CD4-positive, alpha-beta T cell treated with Interleukin-17A for 1 hour (primary cell): ENCODE measurements around the gene CDCP2.
A peak's percentile ranks its signal among the peaks of the same experiment; 100 is the strongest.

ENCODE experiments used
- DNase-seq: peaks from one replicate; pipeline ENCODE4 v3.0.0-alpha.2; 2020

CDCP2 gene

DNA sequence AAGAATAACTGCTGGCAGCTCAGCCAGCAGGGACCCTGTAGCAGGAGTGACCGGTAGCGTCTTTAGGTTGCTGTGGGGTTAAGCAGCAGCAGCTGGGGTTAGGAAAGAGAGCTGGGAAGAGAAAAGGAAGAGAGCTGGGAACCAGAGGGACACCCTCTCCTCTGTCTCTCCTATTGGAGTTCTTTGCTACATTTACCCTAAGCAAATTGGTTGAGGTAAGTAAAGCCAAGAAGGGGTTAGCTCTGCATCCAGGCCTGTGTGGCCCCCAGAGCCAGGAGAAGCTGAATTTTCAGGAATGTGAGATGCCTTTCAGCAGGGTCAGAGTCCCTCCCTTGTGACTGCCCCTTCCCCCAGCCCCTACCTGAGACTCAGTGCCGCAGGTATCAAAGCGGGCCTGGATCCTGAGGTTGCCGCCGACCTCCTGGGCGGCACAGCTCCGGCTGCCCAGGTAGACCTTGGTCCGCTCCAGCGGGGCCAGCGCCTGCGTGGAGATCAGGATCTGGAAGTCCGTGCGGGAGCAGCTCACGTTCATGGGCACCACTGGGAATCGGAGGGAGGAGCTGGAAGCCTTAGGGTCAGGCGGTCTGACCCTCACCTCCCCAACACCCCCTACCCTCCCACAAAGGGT lies 16.4 kb downstream of the CDCP2 start:
- DNase-seq, result no peak

DNA sequence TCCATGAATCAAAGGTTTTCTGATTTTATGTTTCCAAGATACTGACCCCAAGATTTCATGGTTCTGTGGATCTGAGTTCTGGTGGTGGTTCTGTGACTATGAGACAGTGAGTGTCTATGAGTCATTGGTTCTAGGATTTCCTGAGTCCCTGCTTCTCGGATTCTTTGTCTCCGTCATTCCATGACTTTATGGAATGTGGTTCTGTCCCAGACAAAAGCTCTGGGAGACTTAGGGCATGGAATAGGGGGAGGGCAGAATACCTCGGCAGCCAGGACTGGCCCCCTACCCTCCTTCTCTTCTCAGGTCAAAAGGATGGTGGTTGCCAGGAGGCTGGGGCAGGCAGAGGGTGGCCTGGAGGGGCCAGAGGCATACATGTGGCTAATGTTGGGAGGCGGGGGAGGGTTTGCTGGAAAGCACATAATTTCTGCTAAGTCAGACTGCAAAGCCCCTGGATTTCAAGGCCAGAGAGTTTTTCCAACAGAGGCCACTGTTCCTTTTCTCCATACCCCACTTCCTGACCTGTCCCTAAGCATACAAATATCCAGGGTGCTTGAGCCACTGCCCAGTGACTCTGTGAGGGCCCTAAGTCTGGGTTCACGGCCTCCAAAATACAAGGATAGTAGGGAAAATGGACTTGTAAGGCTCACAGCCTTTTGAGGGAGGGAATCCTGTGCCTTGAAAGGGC lies 17.2 kb downstream of the CDCP2 start:
- DNase-seq, result no peak

DNA sequence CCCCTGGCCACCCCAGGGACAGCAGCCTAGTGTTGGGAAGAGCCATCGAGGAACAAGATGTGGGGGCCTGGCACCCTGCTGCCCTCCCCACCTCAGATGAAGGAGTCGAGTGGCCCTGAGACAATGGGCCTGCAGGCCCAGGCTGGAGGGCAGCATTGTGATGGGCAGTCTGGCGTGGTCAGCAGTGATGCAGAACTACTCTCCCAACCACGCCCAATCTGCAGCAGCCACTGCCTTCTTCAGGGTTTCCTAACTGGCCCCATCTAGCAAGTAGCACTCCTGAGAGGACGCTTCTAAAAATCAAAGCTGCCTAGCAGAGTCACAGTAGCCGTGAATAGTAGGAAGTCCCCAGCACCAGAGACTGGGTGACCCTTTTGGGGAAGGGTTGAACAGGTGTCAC lies 18.5 kb downstream of the CDCP2 start:
- DNase-seq, result no peak

DNA sequence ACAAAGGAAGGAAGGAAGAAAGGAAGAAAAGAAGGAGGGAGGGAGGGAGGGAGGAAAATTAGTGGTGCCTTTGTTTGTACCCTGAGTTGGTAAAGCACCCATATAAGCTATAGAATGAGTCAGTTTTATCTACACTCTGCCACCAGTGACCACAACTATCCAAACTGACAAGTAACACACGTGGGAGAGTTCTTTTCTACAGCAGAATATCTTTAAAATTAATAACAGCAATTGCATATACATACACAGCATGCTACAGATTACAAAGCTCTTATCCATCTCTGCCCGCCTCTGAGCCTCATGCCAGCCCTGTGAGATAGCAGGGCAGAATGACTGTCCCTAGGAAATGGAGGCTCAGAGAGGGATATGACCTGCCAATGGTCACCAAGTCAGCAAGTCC lies 20.3 kb downstream of the CDCP2 start:
- no peak for DNase-seq

DNA sequence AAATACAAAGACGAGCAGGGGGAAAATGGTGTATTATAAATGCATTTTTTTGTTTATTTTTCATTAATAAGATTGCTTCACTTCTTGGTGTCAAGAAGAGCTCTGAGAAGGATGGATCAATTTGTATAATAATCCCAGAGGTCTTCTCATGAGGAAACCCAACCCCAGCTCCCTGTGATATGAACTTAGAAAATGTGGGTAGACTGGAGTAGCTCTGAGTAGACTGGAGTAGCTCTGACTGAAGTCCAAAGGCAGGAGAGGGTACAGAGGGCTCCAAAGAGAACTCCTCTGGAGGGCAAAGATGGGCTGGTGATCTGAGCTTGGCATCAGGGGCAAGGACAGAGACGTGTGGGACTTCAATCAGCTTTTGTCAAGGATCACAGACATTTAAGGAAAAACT lies 21.4 kb downstream of the CDCP2 start:
- no peak for DNase-seq

DNA sequence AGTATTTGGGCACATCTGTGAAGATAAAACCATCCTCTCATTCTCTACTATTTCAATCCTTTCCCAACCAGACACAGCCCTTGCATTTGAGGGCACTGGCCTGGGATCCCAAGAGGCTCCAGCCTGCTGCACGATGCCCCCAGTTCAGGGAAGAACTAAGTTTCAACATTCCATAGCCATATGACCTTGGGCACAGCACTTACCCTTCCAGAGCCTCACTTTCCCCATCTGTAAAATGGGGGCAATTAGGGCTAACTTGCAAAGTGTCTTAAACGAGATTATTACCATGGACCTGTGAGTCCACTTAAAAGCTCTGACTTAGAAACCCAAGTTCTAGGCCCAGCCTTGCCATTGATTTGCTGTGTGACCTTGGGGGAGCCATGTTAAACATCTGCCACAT lies 22.9 kb downstream of the CDCP2 start:
- DNase-seq, result no peak

DNA sequence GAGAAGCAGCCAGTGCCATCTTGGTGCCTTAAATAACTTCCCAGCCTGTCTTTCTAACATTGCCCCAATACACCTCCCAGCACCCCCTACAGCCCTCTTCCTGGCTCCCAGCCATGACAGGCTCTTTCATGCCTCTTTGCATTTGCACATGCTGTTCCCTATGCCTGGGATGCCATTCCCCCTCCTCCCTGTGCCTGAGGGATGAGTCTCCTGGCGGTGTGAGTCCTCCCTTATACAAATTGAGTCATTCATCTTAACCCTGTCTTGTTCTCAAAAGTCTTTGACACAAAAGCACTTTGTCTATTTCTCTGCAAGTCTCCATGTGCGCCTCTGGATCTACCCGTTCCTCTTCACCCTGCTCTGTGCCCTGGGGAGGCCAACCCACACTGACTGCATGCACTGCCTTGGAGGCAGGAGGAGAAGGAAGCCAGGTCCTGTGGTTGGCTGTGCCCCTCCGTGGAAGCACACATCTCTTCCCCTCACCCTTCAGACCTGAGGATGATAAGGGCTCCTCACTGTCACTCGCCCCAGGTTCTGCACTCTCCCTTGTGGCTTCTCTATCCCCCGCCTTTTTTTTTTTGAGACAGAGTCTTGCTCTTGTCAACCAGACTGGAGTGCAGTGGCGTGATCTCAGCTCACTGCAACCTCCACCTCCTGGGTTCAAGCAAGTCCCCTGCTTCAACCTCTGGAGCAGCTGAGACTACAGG lies 25.1 kb downstream of the CDCP2 start:
- DNase-seq, result no peak

DNA sequence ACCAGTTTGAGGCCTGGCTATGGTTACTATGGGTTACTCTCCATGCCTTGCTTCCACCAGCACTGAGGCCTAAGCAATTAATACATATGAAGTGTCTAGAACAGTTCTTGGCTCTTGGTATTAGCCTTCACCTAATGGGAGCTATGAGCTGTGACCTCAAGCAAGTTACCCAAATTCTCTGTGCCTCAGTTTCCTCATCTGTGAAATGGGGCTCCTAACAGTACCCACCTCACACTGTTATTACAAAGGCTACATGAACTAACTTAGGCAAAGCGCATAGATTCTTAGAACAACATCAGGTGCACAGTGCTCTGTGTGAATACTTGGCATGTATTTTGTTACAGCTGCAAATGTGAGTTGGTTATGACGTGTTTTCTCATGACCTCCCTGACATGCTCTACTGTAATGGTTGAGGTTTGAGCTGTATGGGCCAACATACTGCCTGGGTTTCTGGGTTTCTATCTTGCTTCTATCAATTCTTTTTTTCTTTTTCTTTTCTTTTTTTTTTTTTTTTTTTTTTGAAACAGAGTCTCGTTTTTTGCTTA lies 26.5 kb downstream of the CDCP2 start:
- DNase-seq, result no peak

DNA sequence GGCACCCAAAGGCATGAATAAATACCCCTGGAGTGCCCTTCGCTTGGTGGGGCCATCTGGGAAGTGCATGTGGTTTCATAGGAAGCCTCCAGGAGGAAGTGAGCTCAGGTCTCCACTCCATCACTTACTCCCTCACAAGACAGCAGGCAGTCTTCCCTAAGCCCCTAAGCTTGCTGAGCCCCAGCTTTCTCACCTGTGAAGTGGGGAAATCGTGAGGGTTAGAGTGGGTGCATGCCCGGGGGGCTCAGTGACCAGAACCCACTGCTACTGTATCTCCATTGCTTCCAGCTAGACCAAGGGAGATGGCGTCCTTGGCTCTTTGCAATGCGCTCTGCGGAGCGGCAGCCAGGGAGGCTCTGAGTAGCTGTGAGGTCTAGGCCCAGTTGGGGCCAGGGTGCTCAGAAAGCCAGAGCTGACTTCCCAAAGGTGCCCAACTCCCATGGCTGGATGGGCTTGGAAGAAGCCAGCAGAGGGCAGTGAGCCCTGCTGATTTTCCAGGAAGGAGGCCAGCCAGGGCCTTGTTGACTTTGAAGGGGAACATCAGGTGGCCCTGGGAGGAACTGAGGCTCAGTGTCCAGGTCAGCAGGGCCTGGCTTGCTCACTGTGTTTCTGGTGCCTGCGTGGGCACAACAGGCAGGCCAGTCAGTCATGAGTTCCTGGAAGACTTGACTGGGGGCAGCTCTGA lies 27.3 kb downstream of the CDCP2 start:
- DNase-seq, result no peak

DNA sequence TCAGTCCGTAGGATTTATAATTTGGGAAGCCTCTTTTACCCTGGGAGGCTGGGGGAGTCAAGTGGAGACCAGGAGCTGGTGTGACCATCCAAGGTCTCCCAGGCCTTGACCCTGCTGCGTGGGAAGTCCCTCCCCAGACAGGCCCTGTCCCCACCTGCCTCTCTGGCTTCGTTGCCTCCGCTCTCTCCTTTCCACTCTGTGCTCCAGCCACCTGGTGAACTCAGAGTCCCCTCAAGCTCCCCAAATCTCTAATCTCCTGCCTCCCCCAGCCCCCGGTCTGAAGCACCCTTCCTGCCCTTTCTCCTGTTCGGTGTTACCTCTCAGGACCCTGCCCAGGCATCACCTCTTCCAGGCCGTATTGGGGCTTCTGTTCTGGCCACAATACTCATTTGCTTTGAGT lies 27.9 kb downstream of the CDCP2 start:
- no peak for DNase-seq

DNA sequence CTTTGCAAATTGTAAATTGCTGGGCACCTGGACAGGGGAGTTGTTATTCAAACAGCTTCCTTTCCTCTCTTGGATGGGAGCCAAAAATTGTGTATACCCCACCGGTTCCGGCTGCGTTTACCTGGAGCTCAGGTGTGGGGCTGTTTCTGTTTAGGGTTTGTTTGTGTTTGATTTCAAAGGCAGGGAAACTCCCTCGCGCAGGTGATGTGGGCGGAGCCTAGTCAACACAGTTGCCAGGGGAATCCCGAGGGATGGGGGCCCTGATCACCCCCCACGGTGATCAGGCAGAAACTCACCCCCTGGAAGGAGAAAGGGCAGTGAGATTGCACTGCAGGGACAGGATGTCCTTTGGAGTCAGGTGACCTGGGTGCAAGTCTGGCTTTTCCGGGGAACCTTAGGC lies 28.3 kb downstream of the CDCP2 start:
- DNase-seq, result no peak

DNA sequence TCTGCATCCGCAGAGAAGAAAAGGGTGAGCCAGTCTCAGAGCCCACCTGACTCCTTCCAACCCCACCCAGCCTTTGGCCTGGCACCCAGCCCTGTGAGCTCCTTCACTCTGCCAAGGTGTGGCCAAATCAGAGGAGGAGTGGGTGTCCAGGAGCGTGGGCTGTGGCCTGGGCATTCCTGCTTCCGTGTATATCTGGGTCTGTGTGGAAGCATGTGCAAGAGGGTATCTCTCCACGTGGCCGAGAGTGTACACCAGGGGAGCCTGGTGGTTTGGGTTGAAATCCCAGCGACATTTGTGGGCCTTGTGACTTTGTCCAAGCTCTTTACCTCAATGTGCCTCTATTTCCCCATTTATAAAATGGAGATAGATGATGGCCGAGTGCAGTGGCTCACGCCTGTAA lies 29.8 kb downstream of the CDCP2 start:
- DNase-seq, result no peak

DNA sequence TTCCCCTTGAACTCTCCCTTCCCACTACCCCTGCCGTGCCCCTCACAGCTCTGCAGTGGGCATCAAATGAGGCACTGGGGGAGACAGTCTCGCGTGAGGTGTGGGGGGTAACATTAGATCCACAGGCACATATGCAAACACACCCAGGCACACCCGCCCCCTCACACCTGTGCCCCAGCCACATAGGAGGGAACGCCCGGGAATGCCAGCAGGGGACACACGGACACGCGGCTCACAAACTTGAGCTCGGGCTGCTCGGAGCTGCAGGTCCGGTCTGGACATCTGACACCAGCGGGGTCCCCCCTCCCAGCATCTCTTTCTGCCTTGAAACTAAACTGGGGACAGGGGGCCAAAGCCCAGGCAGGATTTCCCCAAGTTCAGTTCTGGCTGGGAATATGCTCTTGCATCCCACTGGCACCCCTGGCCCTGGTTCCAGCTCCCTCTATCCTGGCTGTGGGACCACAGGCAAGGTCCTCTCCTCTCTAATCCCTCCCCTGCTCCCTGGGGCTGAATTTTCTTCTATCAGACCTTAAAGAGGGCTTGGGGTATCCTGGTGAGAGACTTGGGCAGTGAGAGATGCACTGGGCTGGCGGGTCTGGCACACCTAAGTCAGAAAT lies 30.6 kb downstream of the CDCP2 start:
- no peak for DNase-seq

DNA sequence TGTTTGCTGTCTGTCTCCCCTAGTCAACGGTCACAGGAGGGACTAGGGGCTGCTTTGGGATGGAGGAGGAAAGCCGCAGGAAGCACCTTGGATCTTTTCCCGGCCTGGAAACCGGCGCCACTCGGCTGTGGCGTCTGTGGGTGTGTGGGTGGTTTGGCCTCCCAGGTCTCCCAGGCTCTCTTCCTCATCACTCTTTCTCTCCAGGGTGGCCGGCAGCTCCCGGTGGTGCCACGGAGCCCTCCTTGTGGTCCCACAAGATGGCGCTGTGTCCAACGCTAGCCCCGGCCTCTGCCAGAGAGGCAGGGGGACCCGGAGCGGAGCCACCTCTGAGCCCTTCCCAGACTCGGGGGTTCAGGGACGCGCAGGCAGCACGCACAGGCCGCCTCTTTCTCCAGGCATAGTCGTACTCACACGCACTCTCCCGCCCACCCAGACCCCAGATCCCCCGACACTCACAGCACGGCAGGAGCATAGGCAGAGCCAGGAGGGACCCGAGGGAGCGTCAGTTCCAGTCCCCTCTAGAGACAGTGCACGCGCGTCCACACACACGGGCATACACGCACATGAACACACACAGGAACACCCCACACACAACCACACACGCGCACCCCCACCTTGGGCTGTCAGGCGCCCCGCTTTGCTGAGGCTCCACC lies 31.2 kb downstream of the CDCP2 start:
- peak; percentile 61 for DNase-seq

DNA sequence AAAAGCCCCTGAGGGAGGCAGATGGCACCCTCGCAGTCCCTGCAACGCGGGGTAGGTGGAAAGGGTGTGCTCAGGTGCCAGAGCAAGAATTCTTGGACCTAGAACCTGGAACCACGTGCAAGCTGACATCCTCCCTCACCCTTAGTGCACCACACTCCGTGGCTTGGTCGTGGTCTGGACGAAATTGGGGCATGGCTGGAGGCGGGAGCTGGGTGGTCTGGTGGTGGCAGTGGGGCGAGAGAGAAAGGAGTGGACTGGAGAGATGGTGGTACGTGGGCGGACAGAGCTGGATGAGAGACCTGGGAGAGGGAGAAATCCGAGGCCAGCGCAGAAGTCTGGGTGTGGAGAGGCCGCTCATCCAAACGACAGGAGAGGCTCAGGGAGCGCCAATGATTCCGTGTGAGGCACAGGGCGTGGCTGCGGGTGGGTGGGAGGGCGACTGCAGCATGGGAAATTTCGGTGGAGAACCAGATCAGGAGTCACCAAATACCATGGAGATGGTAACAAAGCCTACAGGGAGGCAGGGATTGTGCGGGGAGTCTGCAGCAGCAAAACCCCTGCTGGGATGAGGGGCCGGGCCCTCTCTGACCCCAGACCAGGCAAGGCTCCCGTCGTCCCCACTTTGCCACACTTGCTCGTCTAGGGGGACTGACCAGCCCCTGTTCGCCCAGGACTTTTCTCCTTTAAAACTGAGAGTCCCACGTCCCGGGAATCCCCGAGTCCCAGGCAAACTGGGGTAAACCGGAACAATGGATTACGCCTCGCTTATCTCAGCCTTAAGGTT lies 31.9 kb downstream of the CDCP2 start:
- no peak for DNase-seq

DNA sequence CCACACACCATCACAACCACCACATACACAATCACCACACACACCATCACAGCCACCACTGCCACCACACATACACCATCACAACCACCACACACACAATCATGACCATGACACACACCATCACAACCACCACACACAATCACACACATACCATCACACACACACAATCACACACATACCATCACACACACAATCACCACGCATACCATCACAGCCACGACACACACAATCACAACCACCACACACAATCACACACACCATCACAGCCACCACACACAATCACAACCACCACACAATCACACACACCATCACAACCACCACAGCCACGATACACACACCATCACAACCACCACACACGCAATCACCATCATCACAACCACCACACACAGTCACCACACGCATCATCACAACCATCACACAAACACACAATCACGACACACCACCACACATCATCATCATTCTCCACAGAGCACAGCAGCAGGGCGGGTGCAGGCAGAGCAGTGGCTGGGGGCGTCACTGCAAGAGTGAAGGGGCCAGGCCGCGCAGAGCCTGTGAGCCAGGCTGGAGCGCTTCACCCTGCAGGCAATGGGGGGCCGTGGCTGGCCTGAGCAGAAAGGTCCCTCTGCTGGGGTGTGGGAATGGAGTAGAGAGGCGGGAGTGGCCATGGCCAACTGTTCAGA lies 32.6 kb downstream of the CDCP2 start:
- no peak for DNase-seq

DNA sequence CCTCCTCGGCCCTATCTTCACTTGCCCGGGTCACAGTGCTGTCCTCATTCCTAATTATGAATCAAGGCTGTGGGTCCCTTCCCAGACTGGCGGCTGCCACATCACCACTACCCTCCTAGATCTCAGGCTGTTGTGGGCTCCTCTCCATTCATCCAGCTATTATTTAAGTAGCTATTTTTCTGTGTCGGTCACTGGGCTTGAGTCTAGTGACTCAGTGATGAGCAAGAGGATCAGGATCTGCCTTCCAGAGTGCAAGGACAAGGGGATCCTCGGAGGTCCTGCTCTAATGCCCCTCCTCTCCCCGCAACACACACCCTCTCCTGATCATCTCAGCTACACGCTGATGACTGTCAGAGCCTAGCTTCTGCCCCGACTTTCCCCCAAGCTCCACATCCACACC lies 34.1 kb downstream of the CDCP2 start:
- DNase-seq, result no peak

DNA sequence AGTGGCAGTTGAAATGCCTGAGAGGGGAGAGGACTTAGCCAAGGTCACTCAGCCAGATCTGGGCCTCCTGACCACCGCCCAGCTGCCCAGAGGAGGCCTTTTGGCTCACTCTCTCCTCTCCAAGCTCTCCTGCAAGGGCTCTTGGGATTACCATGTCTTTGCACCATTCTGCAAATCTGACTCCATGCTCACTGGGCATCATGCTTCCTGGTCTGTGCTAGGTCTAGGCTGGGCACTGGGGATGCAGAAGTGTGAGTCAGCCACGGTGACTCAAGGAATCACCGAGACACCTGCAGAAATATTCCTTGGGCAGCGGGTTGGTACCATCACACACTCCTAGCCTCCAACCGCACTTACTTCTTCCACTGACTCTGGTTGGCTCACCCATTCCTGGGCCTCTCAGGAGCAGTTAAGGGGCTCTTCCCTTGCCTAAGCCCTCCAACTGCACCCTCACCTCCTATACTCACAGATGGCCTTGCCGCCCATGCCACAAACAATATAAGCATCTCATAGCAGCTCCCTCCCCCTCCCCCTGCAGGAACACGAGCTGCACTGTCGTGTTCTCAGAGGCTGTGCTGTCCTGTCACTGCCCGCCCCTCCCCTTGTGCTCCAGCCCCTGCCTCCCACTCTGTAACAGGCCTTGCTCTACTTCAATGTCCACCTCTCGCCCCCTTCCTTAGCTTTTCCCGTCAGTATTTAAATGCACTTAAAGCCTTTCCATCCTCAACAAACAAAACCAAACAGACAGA lies 34.8 kb downstream of the CDCP2 start:
- no peak for DNase-seq

DNA sequence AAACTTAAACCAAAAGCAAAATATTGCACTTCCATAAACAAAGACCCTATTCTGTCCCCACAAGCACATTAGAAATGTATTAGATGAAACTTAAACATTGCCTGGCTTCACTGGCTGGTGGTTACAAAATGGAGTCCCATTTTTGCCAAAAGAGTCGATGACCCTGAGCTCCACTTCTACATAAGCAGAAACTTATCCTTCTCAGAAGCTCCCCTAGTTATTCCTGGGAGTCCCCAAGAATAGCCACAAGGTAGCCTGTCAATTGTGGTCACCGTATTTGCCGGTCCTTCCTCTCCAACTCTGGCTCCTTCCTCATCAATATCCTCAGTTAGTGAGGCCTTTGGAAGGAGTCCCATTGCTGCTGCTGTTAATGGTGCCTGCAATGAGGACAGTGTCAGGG lies 37.3 kb downstream of the CDCP2 start:
- DNase-seq, result no peak

DNA sequence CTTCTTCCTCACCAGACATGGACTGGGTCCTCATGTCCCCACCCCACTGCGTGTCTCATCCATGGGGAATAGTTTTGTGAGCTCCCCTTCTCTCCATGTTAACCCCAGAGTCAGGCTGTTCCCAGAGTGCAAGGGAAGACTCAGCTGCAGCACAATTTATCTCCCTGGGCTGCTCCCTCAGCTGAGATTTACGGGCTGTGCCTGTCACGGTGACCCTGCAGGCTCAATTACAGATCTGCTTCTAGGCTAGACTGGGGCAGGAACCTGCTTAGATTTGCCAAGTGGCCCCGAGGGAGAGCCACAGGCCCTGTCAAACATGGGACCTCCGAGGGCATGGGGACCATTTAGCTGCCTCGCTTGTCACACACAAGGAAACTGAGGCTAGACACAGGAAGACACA lies 37.8 kb downstream of the CDCP2 start:
- no peak for DNase-seq
